ENCODE results near the gene SCYL3. TPM values are rescaled to one million over a fixed set of nuclear protein-coding genes. Genes with fewer than 3 reads are reported as not detected.

Gene SCYL3
- polyA plus RNA-seq, 6 donors from 2014 or later, result 8.8 to 31.0 (median 14.5) TPM

GRCh38 chr1:169853341-169853740 is 40.4 kb downstream of the SCYL3 start:
- no peak overlapping the region for H3K4me3 Mint-ChIP-seq
- H3K4me1 Mint-ChIP-seq, result no peaks in the 10 kb centered on the region
- ATAC-seq (ENCODE audit: low read depth in 2 of 2), result no peak
- no peaks in the 10 kb centered on the region for H3K27me3 Mint-ChIP-seq
- peaks cover 12 to 38% of the 10 kb centered on the region in 2 donors for H3K36me3 Mint-ChIP-seq
- no peaks in the 10 kb centered on the region for H3K9me3 Mint-ChIP-seq
- DNase-seq, result no peak
- no peak overlapping the region for H3K27ac Mint-ChIP-seq

- Mint-ChIP-seq H3K4me1 (no peaks in the 10 kb centered on the region), H3K4me3 (no peak overlapping the region), H3K9me3 (no peaks in the 10 kb centered on the region), H3K27ac (peak overlapping the region in 1 of 6 donors; percentile 40), H3K27me3 (no peaks in the 10 kb centered on the region), H3K36me3 (peaks cover 14 to 50% of the 10 kb centered on the region in 2 donors)
- ATAC-seq (ENCODE audit: low read depth in 2 of 2) (no peak), DNase-seq (no peak)
These were observed 44.2 kb downstream of the SCYL3 start for GRCh38 chr1:169849346-169850022.

GRCh38 chr1:169848456-169848855 is 45.2 kb downstream of the SCYL3 start:
- H3K9me3 Mint-ChIP-seq, result no peaks in the 10 kb centered on the region
- H3K27me3 Mint-ChIP-seq, result no peaks in the 10 kb centered on the region
- H3K4me3 Mint-ChIP-seq, result no peak overlapping the region
- H3K27ac Mint-ChIP-seq, result peak overlapping the region in 1 of 6 donors; percentile 27
- H3K4me1 Mint-ChIP-seq, result no peaks in the 10 kb centered on the region
- ATAC-seq (ENCODE audit: low read depth in 2 of 2), result no peak
- DNase-seq, result no peak
- peaks cover 17 to 46% of the 10 kb centered on the region in 2 donors for H3K36me3 Mint-ChIP-seq

- no peak overlapping the region for H3K4me3 Mint-ChIP-seq
- H3K27ac Mint-ChIP-seq, result peak overlapping the region in 1 of 6 donors; percentile 18
- peaks cover 0 to 11% (median 2%) of the 10 kb centered on the region in 7 donors for H3K9me3 Mint-ChIP-seq
- ATAC-seq (ENCODE audit: low read depth in 2 of 2), result no peak
- no peaks in the 10 kb centered on the region for H3K27me3 Mint-ChIP-seq
- no peak for DNase-seq
- H3K36me3 Mint-ChIP-seq, result peaks cover 26 to 49% of the 10 kb centered on the region in 2 donors
- H3K4me1 Mint-ChIP-seq, result no peaks in the 10 kb centered on the region
These were observed 48.6 kb downstream of the SCYL3 start for GRCh38 chr1:169844941-169845608.

GRCh38 chr1:169838942-169839341 is 54.8 kb downstream of the SCYL3 start:
- Mint-ChIP-seq H3K4me1 (peaks cover 0 to 4% (median 3%) of the 10 kb centered on the region in 3 donors), H3K27me3 (no peaks in the 10 kb centered on the region), H3K27ac (no peak overlapping the region), H3K4me3 (no peak overlapping the region), H3K36me3 (peaks cover 33 to 34% of the 10 kb centered on the region in 2 donors), H3K9me3 (peaks cover 4 to 23% (median 11%) of the 10 kb centered on the region in 7 donors)
- ATAC-seq (ENCODE audit: low read depth in 2 of 2) (no peak), DNase-seq (no peak)

GRCh38 chr1:169836198-169836597 is 57.5 kb downstream of the SCYL3 start:
- no peaks in the 10 kb centered on the region for H3K27me3 Mint-ChIP-seq
- H3K4me1 Mint-ChIP-seq, result peaks cover 0 to 4% (median 3%) of the 10 kb centered on the region in 3 donors
- DNase-seq (no peak), ATAC-seq (ENCODE audit: low read depth in 2 of 2) (no peak)
- peaks cover 4 to 20% (median 11%) of the 10 kb centered on the region in 7 donors for H3K9me3 Mint-ChIP-seq
- peaks cover 32 to 40% of the 10 kb centered on the region in 2 donors for H3K36me3 Mint-ChIP-seq
- H3K27ac Mint-ChIP-seq, result no peak overlapping the region
- H3K4me3 Mint-ChIP-seq, result no peak overlapping the region

- no peak for ATAC-seq (ENCODE audit: low read depth in 2 of 2)
- Mint-ChIP-seq H3K9me3 (peaks cover 2 to 15% (median 11%) of the 10 kb centered on the region in 7 donors), H3K27ac (peak overlapping the region in 1 of 6 donors; percentile 24)
These were observed 58.0 kb downstream of the SCYL3 start for GRCh38 chr1:169835647-169836046.

GRCh38 chr1:169834869-169835268 is 58.8 kb downstream of the SCYL3 start:
- Mint-ChIP-seq H3K4me1 (peaks cover 0 to 4% (median 3%) of the 10 kb centered on the region in 3 donors), H3K27me3 (no peaks in the 10 kb centered on the region), H3K27ac (no peak overlapping the region), H3K36me3 (peaks cover 26 to 38% of the 10 kb centered on the region in 2 donors), H3K4me3 (no peak overlapping the region), H3K9me3 (peaks cover 2 to 11% (median 8%) of the 10 kb centered on the region in 7 donors)
- ATAC-seq (ENCODE audit: low read depth in 2 of 2) (no peak), DNase-seq (no peak)

More at GRCh38 chr1:169835647-169836046, 58.0 kb downstream of the SCYL3 start:
- DNase-seq, result no peak
- Mint-ChIP-seq H3K36me3 (peaks cover 30 to 40% of the 10 kb centered on the region in 2 donors), H3K4me1 (peaks cover 0 to 4% (median 3%) of the 10 kb centered on the region in 3 donors), H3K4me3 (no peak overlapping the region), H3K27me3 (no peaks in the 10 kb centered on the region)

GRCh38 chr1:169833179-169833901 is 60.4 kb downstream of the SCYL3 start:
- ATAC-seq (ENCODE audit: low read depth in 2 of 2) (no peak), DNase-seq (no peak)
- Mint-ChIP-seq H3K4me3 (no peak overlapping the region), H3K27me3 (no peaks in the 10 kb centered on the region), H3K9me3 (peaks cover 0 to 4% (median 2%) of the 10 kb centered on the region in 7 donors), H3K4me1 (peaks cover 0 to 4% (median 3%) of the 10 kb centered on the region in 3 donors), H3K36me3 (peaks cover 12 to 36% of the 10 kb centered on the region in 2 donors), H3K27ac (no peak overlapping the region)

- DNase-seq (no peak), ATAC-seq (ENCODE audit: low read depth in 2 of 2) (no peak)
- Mint-ChIP-seq H3K27ac (no peak overlapping the region), H3K36me3 (peaks cover 11 to 36% of the 10 kb centered on the region in 2 donors), H3K27me3 (no peaks in the 10 kb centered on the region), H3K4me1 (peaks cover 0 to under 1% (median under 1%) of the 10 kb centered on the region in 3 donors), H3K9me3 (peaks cover 0 to under 1% (median 0%) of the 10 kb centered on the region in 7 donors), H3K4me3 (no peak overlapping the region)
These were observed 64.0 kb downstream of the SCYL3 start for GRCh38 chr1:169829671-169830070.

- H3K4me1 Mint-ChIP-seq, result no peaks in the 10 kb centered on the region
- ATAC-seq (ENCODE audit: low read depth in 2 of 2), result no peak
- no peak overlapping the region for H3K4me3 Mint-ChIP-seq
- no peaks in the 10 kb centered on the region for H3K9me3 Mint-ChIP-seq
- peak overlapping the region in 1 of 6 donors; percentile 37 for H3K27ac Mint-ChIP-seq
- no peaks in the 10 kb centered on the region for H3K27me3 Mint-ChIP-seq
- DNase-seq, result no peak
- peaks cover 12 to 14% of the 10 kb centered on the region in 2 donors for H3K36me3 Mint-ChIP-seq
These were observed 69.5 kb downstream of the SCYL3 start for GRCh38 chr1:169824153-169824552.

GRCh38 chr1:169821500-169821899 is 72.2 kb downstream of the SCYL3 start:
- H3K27me3 Mint-ChIP-seq, result no peaks in the 10 kb centered on the region
- no peak for ATAC-seq (ENCODE audit: low read depth in 2 of 2)

GRCh38 chr1:169816617-169817016 is 77.1 kb downstream of the SCYL3 start:
- no peak overlapping the region for H3K27ac Mint-ChIP-seq
- no peak for ATAC-seq (ENCODE audit: low read depth in 2 of 2)
- no peak overlapping the region for H3K4me3 Mint-ChIP-seq
- no peaks in the 10 kb centered on the region for H3K9me3 Mint-ChIP-seq
- DNase-seq, result no peak
- no peaks in the 10 kb centered on the region for H3K4me1 Mint-ChIP-seq
- peaks cover 0 to 11% of the 10 kb centered on the region in 2 donors for H3K36me3 Mint-ChIP-seq
- H3K27me3 Mint-ChIP-seq, result no peaks in the 10 kb centered on the region

More at GRCh38 chr1:169821500-169821899, 72.2 kb downstream of the SCYL3 start:
- H3K9me3 Mint-ChIP-seq, result no peaks in the 10 kb centered on the region
- peaks cover 4 to 12% of the 10 kb centered on the region in 2 donors for H3K36me3 Mint-ChIP-seq
- no peaks in the 10 kb centered on the region for H3K4me1 Mint-ChIP-seq
- DNase-seq, result no peak
- no peak overlapping the region for H3K4me3 Mint-ChIP-seq
- no peak overlapping the region for H3K27ac Mint-ChIP-seq

All from naive B cell (primary cell).